Gastroesophageal sphincter (tissue), 4 donors: ENCODE measurements around the gene ONECUT1. TPM values are rescaled to one million over a fixed set of nuclear protein-coding genes. Genes with fewer than 3 reads are reported as not detected.
"Not testable (repeated sequence)": the region's sequence is repeated elsewhere in the genome, so short reads cannot be mapped to it uniquely, and the experiment has no call there.

Experiments
- ATAC-seq: fragments of 150-250 bp; one replicate; pipeline ENCODE4 v1.9.1; 2016; ENCODE audit warnings: mild to moderate bottlenecking, moderate library complexity
- H3K27ac ChIP-seq, 4 donors: fragments of 200-600 bp; sonication (generic) in 3 of 4; 1 replicate in 3 of 4; 2 replicates in 1 of 4; pipeline ENCODE4 v1.5.1; 2016 to 2019
- H3K27me3 ChIP-seq: fragments of 200-600 bp; sonication (generic); one replicate; pipeline ENCODE4 v1.5.1; 2019
- H3K36me3 ChIP-seq, 2 donors: fragments of 200-600 bp; sonication (generic); one replicate each; pipeline ENCODE4 v1.5.1; 2019; ENCODE audit warnings: control low read depth in 1 of 2
- H3K4me1 ChIP-seq, 3 donors: fragments of 200-600 bp; sonication (generic); 1 replicate in 2 of 3; 2 replicates in 1 of 3; pipeline ENCODE4 v1.5.1; 2016 to 2019; ENCODE audit warnings: control low read depth in 2 of 3
- H3K4me3 ChIP-seq, 2 donors: fragments of 200-600 bp; sonication (generic); one replicate each; pipeline ENCODE4 v1.5.1; 2019; ENCODE audit warnings: mild to moderate bottlenecking in 1 of 2, moderate library complexity in 1 of 2
- H3K9me3 ChIP-seq, 3 donors: fragments of 200-600 bp; sonication (generic); one replicate each; pipeline ENCODE4 v1.5.1; 2017 to 2019; ENCODE audit warnings: control low read depth in 2 of 3
- CTCF ChIP-seq, 4 experiments: fragments of 200-600 bp in 2 of 4; fragments of 450-650 bp in 2 of 4; sonication (generic) in 1 of 4; IDR thresholded peaks; one replicate each; pipeline ENCODE4 v1.5.1; 2017 to 2019; ENCODE audit warnings: antibody characterized with exemption in 4 of 4, mild to moderate bottlenecking in 2 of 4, moderate library complexity in 2 of 4
- EP300 ChIP-seq: sonication (generic); formaldehyde crosslinking; IDR thresholded peaks from one replicate; pipeline ENCODE4 v1.6.1; 2017; ENCODE audit warnings: antibody characterized with exemption, mild to moderate bottlenecking
- POLR2A ChIP-seq, 2 donors: fragments of 450-650 bp; IDR thresholded peaks; one replicate each; pipeline ENCODE4 v1.6.1; 2017; ENCODE audit warnings: antibody characterized with exemption in 2 of 2, mild to moderate bottlenecking in 2 of 2, moderate library complexity in 1 of 2
- POLR2AphosphoS5 ChIP-seq: sonication (generic); formaldehyde crosslinking; IDR thresholded peaks from one replicate; pipeline ENCODE4 v1.6.1; 2017; ENCODE audit warnings: antibody characterized with exemption
- WGBS, 2 donors: methylation state at CpG; one replicate each; pipeline ENCODE4 v1.1.5; 2018; ENCODE audit warnings: low coverage in 1 of 2; 5-methylcytosine and 5-hydroxymethylcytosine counted together
- total RNA-seq, 4 donors: library from RNA; depleted of rRNA; stranded (reverse); fragments of >200 nt; gene quantifications; one replicate each; pipeline ENCODE4 v1.1.0, GENCODE V29; 2016

ONECUT1 gene
- under 1 TPM in 1 of 4 donors, not detected in 3; 0.47 TPM for total RNA-seq

GRCh38 chr15:52790169-52790708, at the start of gene ONECUT1:
TSS of gene ONECUT1 (minus strand) at chr15:52790336. CDS start at chr15:52789884, 452 bp downstream.
- no peak within 1 kb of the TSS for H3K27ac ChIP-seq
- no peaks in the 10 kb centered on the region for H3K9me3 ChIP-seq
- ATAC-seq: peak; percentile 45
- TF ChIP-seq EP300 (no peak), POLR2AphosphoS5 (no peak), CTCF (IDR thresholded peaks at IDR 0.05) (no peak), POLR2A (IDR thresholded peaks at IDR 0.05) (no peak)
- H3K27me3 ChIP-seq: peaks cover 100% of the 10 kb centered on the region
- peaks cover 0 to 63% (median 31%) of the 10 kb centered on the region in 3 donors for H3K4me1 ChIP-seq
- H3K36me3 ChIP-seq: no peaks in the 10 kb centered on the region
- WGBS, 2 donors: 0% methylated on average over 15 of the region's 64 CpGs; no CpG with 5 or more reads in 1 of the 2 donors
- H3K4me3 ChIP-seq: peak within 1 kb of the TSS; percentile 20 to 56

GRCh38 chr15:52834379-52834778, 44.2 kb upstream of the ONECUT1 start:
- TF ChIP-seq EP300: no peak
- no peak for TF ChIP-seq POLR2A (IDR thresholded peaks at IDR 0.05)
- no peak for TF ChIP-seq POLR2AphosphoS5
- H3K27me3 ChIP-seq: peaks cover 19% of the 10 kb centered on the region
- ATAC-seq: no peak
- H3K36me3 ChIP-seq: no peaks in the 10 kb centered on the region
- H3K27ac ChIP-seq: no peak overlapping the region
- H3K4me1 ChIP-seq: no peaks in the 10 kb centered on the region
- 61 to 67% methylated on average over 3 of the region's 3 CpGs for WGBS, 2 donors
- H3K4me3 ChIP-seq: no peak overlapping the region
- peaks cover 0 to 5% (median 0%) of the 10 kb centered on the region in 3 donors for H3K9me3 ChIP-seq

- not testable (repeated sequence) for ATAC-seq, H3K27ac ChIP-seq, H3K4me1 ChIP-seq, H3K36me3 ChIP-seq, H3K4me3 ChIP-seq
- H3K27me3 ChIP-seq: peaks cover 39% of the 10 kb centered on the region
- peaks cover 0 to 12% (median 0%) of the 10 kb centered on the region in 3 donors for H3K9me3 ChIP-seq
- WGBS, 2 donors: 57 to 75% methylated on average over 2 to 4 of the region's 14 CpGs
Measured at GRCh38 chr15:52824169-52824942, 34.2 kb upstream of the ONECUT1 start.

GRCh38 chr15:52822475-52822874, 32.3 kb upstream of the ONECUT1 start:
- Histone ChIP-seq H3K27ac (no peak overlapping the region), H3K36me3 (no peaks in the 10 kb centered on the region), H3K4me3 (no peak overlapping the region), H3K4me1 (no peaks in the 10 kb centered on the region), H3K9me3 (peaks cover 0 to 11% (median 0%) of the 10 kb centered on the region in 3 donors), H3K27me3 (peaks cover 54% of the 10 kb centered on the region)
- no peak for TF ChIP-seq POLR2AphosphoS5
- no peak for TF ChIP-seq EP300
- ATAC-seq: no peak
- 73 to 74% methylated on average over 2 of the region's 2 CpGs for WGBS, 2 donors

GRCh38 chr15:52819253-52819652, 29.1 kb upstream of the ONECUT1 start:
- Histone ChIP-seq H3K27ac (no peak overlapping the region), H3K4me3 (no peak overlapping the region), H3K36me3 (no peaks in the 10 kb centered on the region), H3K4me1 (no peaks in the 10 kb centered on the region), H3K27me3 (peaks cover 59% of the 10 kb centered on the region), H3K9me3 (peaks cover 0 to 15% (median 0%) of the 10 kb centered on the region in 3 donors)
- no peak for ATAC-seq
- 69 to 72% methylated on average over 4 of the region's 4 CpGs for WGBS, 2 donors
- TF ChIP-seq EP300: no peak
- TF ChIP-seq POLR2AphosphoS5: no peak
- no peak for TF ChIP-seq POLR2A (IDR thresholded peaks at IDR 0.05)
- TF ChIP-seq CTCF (IDR thresholded peaks at IDR 0.05): no peak

- not testable (repeated sequence) for ATAC-seq, H3K27ac ChIP-seq, H3K4me1 ChIP-seq, H3K4me3 ChIP-seq, H3K36me3 ChIP-seq
- WGBS, 2 donors: no CpG with 5 or more reads among the region's 1 CpG
- H3K27me3 ChIP-seq: peaks cover 65% of the 10 kb centered on the region
- H3K9me3 ChIP-seq: peaks cover 0 to 12% (median 0%) of the 10 kb centered on the region in 3 donors
Measured at GRCh38 chr15:52815899-52816298, 25.8 kb upstream of the ONECUT1 start.

- whole genome bisulfite sequencing, 2 donors: 56 to 90% methylated on average over 2 of the region's 2 CpGs
- no peak for ATAC-seq
- TF ChIP-seq POLR2AphosphoS5 (no peak), POLR2A (IDR thresholded peaks at IDR 0.05) (no peak), CTCF (IDR thresholded peaks at IDR 0.05) (no peak), EP300 (no peak)
- Histone ChIP-seq H3K27ac (no peak overlapping the region), H3K27me3 (peaks cover 96% of the 10 kb centered on the region), H3K4me3 (no peak overlapping the region), H3K4me1 (peaks cover 0 to 24% (median 20%) of the 10 kb centered on the region in 3 donors), H3K9me3 (no peaks in the 10 kb centered on the region), H3K36me3 (no peaks in the 10 kb centered on the region)
Measured at GRCh38 chr15:52808996-52809395, 18.9 kb upstream of the ONECUT1 start.
